MCF 10A (cell line): Measurements from ENCODE around the gene PPEF1. TPM values are rescaled to one million over a fixed set of nuclear protein-coding genes. Genes with fewer than 3 reads are reported as not detected.

Experiments used
- BruUV-seq: library from RNA; stranded (reverse); fragments of 400-500 nt; replicated peaks from 2 replicates; lab custom pipeline; 2021; lab: Mats Ljungman, UMichigan
- CTCF ChIA-PET: fragments of 300-600 bp; sonication (Branson Sonifier 250); formaldehyde crosslinking; extraction: SDS; loops from one replicate; lab custom pipeline; 2021; ENCODE audit warnings: antibody characterized with exemption, inconsistent platforms; lab: Yijun Ruan, JAX
- POLR2A ChIA-PET: fragments of 300-600, 350-650 bp; sonication (Branson Sonifier 250); formaldehyde crosslinking; extraction: SDS; loops from one replicate; lab custom pipeline; 2020; ENCODE audit warnings: antibody characterized with exemption, inconsistent platforms; lab: Yijun Ruan, JAX
- DNase-seq: peaks from one replicate; pipeline ENCODE4 v3.0.0-alpha.2; 2018; ENCODE audit not compliant: unreplicated experiment
- H3K27ac Mint-ChIP-seq: one replicate; pipeline ENCODE4 v1.8.0; 2022; ENCODE audit warnings: mild to moderate bottlenecking, low read depth, mixed read lengths; ENCODE audit not compliant: unreplicated experiment
- H3K27me3 Mint-ChIP-seq: one replicate; pipeline ENCODE4 v1.8.0; 2022; ENCODE audit warnings: mixed read lengths; ENCODE audit not compliant: insufficient read depth, unreplicated experiment
- H3K36me3 Mint-ChIP-seq: one replicate; pipeline ENCODE4 v1.8.0; 2022; ENCODE audit warnings: mild to moderate bottlenecking, moderate library complexity, mixed read lengths; ENCODE audit not compliant: insufficient read depth, unreplicated experiment
- H3K4me1 Mint-ChIP-seq: one replicate; pipeline ENCODE4 v1.8.0; 2022; ENCODE audit warnings: mixed read lengths; ENCODE audit not compliant: insufficient read depth, unreplicated experiment
- H3K4me3 Mint-ChIP-seq: one replicate; pipeline ENCODE4 v1.8.0; 2022; ENCODE audit warnings: mild to moderate bottlenecking, moderate library complexity, mixed read lengths; ENCODE audit not compliant: unreplicated experiment
- H3K9me3 Mint-ChIP-seq: one replicate; pipeline ENCODE4 v1.8.0; 2022; ENCODE audit warnings: mixed read lengths; ENCODE audit not compliant: unreplicated experiment
- intact Hi-C: fragments of 100-400 bp; cut with micrococcal nuclease; formaldehyde crosslinking; loops from 2 replicates; pipeline ENCODE4 v1.14.1; 2022
- total RNA-seq: library from RNA; stranded (reverse); gene quantifications from 2 replicates; pipeline ENCODE4 v1.2.3, GENCODE V29; 2022
- TF ChIP-seq, protein P1 (sequence below): fragments of 200-600 bp; IDR thresholded peaks from one replicate; pipeline ENCODE4 v1.8.0; 2022; ENCODE audit warnings: antibody characterized with exemption, mild to moderate bottlenecking; ENCODE audit not compliant: unreplicated experiment

PPEF1 gene
- total RNA-seq, 1 experiment from 2014 or later = 1.0 TPM

- Mint-ChIP-seq H3K27me3 (no peaks in the 10 kb centered on the region), H3K27ac (no peak overlapping the region), H3K9me3 (peaks cover 7% of the 10 kb centered on the region), H3K36me3 (no peaks in the 10 kb centered on the region), H3K4me1 (no peaks in the 10 kb centered on the region), H3K4me3 (no peak overlapping the region)
- intact Hi-C loops = no loop called here
- TF ChIP-seq, protein P1, sequence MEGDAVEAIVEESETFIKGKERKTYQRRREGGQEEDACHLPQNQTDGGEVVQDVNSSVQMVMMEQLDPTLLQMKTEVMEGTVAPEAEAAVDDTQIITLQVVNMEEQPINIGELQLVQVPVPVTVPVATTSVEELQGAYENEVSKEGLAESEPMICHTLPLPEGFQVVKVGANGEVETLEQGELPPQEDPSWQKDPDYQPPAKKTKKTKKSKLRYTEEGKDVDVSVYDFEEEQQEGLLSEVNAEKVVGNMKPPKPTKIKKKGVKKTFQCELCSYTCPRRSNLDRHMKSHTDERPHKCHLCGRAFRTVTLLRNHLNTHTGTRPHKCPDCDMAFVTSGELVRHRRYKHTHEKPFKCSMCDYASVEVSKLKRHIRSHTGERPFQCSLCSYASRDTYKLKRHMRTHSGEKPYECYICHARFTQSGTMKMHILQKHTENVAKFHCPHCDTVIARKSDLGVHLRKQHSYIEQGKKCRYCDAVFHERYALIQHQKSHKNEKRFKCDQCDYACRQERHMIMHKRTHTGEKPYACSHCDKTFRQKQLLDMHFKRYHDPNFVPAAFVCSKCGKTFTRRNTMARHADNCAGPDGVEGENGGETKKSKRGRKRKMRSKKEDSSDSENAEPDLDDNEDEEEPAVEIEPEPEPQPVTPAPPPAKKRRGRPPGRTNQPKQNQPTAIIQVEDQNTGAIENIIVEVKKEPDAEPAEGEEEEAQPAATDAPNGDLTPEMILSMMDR = no peak
- DNase-seq = no peak
- ChIA-PET POLR2A (no interaction called here), CTCF (interaction anchor here (0.6 kb wide), 1 partner anchor 8 kb away, joined by 3 read pairs; no protein-coding TSS in a partner anchor)
- BruUV-seq = no TSS peak
Observed at GRCh38 chrX:18668071-18668835, 39.2 kb upstream of the PPEF1 start.

- no peak within 1 kb of the TSS for H3K4me3 Mint-ChIP-seq
- intact Hi-C loops = loop anchor here (10.0 kb wide), 1 partner anchor 213 kb away; no protein-coding TSS in a partner anchor
- no peaks in the 10 kb centered on the region for H3K9me3 Mint-ChIP-seq
- CTCF ChIA-PET = no interaction called here
- BruUV-seq = no TSS peak
- POLR2A ChIA-PET = no interaction called here
- TF ChIP-seq, protein P1 = no peak
- H3K27ac Mint-ChIP-seq = no peak within 1 kb of the TSS
- H3K4me1 Mint-ChIP-seq = no peaks in the 10 kb centered on the region
- no peak for DNase-seq
- peaks cover 9% of the 10 kb centered on the region for H3K36me3 Mint-ChIP-seq
- no peaks in the 10 kb centered on the region for H3K27me3 Mint-ChIP-seq
Observed at GRCh38 chrX:18672008-18672407, 35.4 kb upstream of the PPEF1 start, which contains the start of gene RS1. RS1 (minus strand) TSS chrX:18672108; CDS start chrX:18672068, 40 bp downstream.

DNA sequence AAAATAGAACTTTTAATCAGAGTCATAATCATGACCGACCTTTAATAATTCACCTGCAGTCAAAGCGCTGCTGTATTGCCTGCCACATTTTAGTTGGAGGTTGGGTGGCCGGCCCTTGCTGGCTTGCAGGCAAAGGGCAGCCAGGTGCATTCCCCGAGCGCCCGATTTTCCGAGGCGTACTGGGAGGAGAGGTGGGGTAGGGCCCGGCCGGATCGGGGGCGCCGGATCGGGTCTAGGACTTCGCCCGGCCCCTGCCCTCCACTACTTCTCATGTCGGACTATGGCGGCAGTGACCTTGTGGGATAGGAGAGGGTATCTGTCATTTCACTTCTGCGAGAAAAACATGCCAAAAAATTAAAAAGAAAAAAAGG is 33.0 kb upstream of the PPEF1 start:
- Mint-ChIP-seq H3K4me3 (peak overlapping the region; percentile 52), H3K36me3 (peaks cover 9% of the 10 kb centered on the region), H3K9me3 (peaks cover 8% of the 10 kb centered on the region), H3K27me3 (no peaks in the 10 kb centered on the region), H3K27ac (no peak overlapping the region), H3K4me1 (no peaks in the 10 kb centered on the region)
- no TSS peak for BruUV-seq
- DNase-seq = no peak
- ChIA-PET CTCF (no interaction called here), POLR2A (no interaction called here)
- TF ChIP-seq, protein P1 = no peak
- intact Hi-C loops = loop anchor here (10.0 kb wide), 1 partner anchor 210 kb away; no protein-coding TSS in a partner anchor

DNA sequence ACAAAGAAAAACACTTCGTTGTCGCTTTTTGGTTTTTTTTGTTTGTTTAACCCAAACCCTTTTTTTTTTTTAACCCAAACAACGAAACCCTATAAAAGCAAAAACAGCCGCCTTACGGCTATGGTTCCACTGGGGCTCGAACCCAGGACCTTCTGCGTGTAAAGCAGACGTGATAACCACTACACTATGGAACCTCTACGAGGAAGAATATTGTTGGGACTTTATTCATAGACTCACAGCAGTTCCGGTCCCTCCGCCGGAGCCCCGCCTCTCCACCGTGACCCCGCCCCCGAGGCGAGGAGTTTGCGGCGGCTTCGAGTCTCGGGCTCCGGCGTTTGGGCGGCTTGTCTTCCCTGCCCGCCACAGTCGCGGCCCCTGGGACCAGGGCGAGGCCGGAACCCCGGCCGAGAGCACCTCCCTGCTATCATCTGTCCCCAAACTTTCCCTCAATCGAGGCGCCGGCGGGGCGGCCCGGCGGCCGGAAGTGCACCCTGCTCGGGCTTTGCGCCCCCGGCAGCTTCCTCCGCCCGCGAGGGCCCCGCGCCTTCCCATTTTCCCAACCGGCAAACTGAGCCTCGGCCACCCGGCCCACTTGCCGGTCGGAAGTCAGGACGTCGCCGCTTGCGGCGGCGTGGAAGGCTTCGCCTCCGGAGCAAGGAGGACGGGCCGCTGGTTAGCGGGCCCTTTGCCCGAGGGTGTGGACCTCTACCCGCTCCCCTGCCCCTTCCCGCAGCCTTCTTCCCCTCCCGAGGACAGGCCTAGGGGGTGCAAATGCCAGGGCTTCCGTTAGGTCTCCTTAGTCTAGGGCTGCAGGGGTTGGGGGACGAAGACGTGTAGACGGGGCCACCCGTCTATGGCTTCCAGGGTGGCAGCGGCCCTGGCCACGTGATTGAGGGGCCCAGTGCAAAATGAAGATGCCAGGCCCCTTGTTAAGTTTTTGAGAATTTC is 32.4 kb upstream of the PPEF1 start:
- DNase-seq = peak; percentile 71
- Mint-ChIP-seq H3K27me3 (no peaks in the 10 kb centered on the region), H3K9me3 (peaks cover 8% of the 10 kb centered on the region), H3K4me1 (no peaks in the 10 kb centered on the region), H3K4me3 (peak overlapping the region; percentile 52), H3K36me3 (peaks cover 9% of the 10 kb centered on the region), H3K27ac (peak overlapping the region; percentile 27)
- TF ChIP-seq, protein P1 = no peak
- intact Hi-C loops = loop anchor here (10.0 kb wide), 1 partner anchor 210 kb away; no protein-coding TSS in a partner anchor
- POLR2A ChIA-PET = no interaction called here
- BruUV-seq = no TSS peak
- CTCF ChIA-PET = no interaction called here
